HEK293 (cell line): ENCODE data around the gene UPK3A.
"Not testable (repeated sequence)": the region's sequence is repeated elsewhere in the genome, so short reads cannot be mapped to it uniquely, and the experiment has no call there.

Source experiments
- CTCF ChIA-PET: fragments of 350-600 bp; formaldehyde crosslinking; extraction: SDS; loops from one replicate; lab custom pipeline; 2021; ENCODE audit warnings: antibody characterized with exemption; lab: Yijun Ruan, JAX
- POLR2A ChIA-PET: fragments of 300-600 bp; formaldehyde crosslinking; extraction: SDS; loops from one replicate; lab custom pipeline; 2020; ENCODE audit warnings: antibody characterized with exemption, inconsistent platforms; lab: Yijun Ruan, JAX
- H3K27ac ChIP-seq: fragments of 200-500 bp; sonication (Bioruptor generic); 2 replicates; pipeline ENCODE4 v1.5.1; 2014; ENCODE audit warnings: low read depth, low read length, control low read depth, inconsistent platforms; ENCODE audit errors: extremely low read depth
- H3K36me3 ChIP-seq, 2 experiments: fragments of 200-500 bp in 1 of 2; sonication (Bioruptor generic) in 1 of 2; 1 replicate in 1 of 2; 2 replicates in 1 of 2; pipeline ENCODE4 v1.5.1; 2014 to 2017; ENCODE audit warnings: inconsistent platforms in 2 of 2, low read length in 2 of 2; ENCODE audit not compliant: control insufficient read depth in 2 of 2, insufficient read depth in 1 of 2
- H3K4me1 ChIP-seq: fragments of 200-500 bp; sonication (Bioruptor generic); 2 replicates; pipeline ENCODE4 v1.5.1; 2014; ENCODE audit warnings: mild to moderate bottlenecking, low read length, inconsistent platforms; ENCODE audit not compliant: control insufficient read depth, insufficient read depth
- H3K4me3 ChIP-seq: 2 replicates; pipeline ENCODE4 v1.5.1; 2011; ENCODE audit warnings: low read depth, mild to moderate bottlenecking, control low read depth, low read length, moderate library complexity
- H3K9me3 ChIP-seq: fragments of 200-500 bp; sonication (Bioruptor generic); 2 replicates; pipeline ENCODE4 v1.5.1; 2014; ENCODE audit warnings: low read depth, low read length, inconsistent platforms; ENCODE audit not compliant: control insufficient read depth, insufficient read depth
- HOXA7 ChIP-seq: sonication (generic); formaldehyde crosslinking; IDR thresholded peaks from 2 replicates; pipeline ENCODE4 v1.8.1; 2022; ENCODE audit warnings: missing genetic modification reagents, borderline replicate concordance
- ZBTB7A ChIP-seq: fragments of 450-650 bp; formaldehyde crosslinking; IDR thresholded peaks from 2 replicates; pipeline ENCODE4 v1.5.1; 2016; ENCODE audit warnings: low read depth, missing biosample characterization, missing genetic modification characterization
- ZFHX2 ChIP-seq: fragments of 450-650 bp; formaldehyde crosslinking; conservative IDR thresholded peaks from 2 replicates; pipeline ENCODE4 v1.5.1; 2016; ENCODE audit warnings: missing biosample characterization, missing genetic modification characterization
- ZNF19 ChIP-seq: fragments of 450-650 bp; formaldehyde crosslinking; IDR thresholded peaks from 2 replicates; pipeline ENCODE4; 2016; ENCODE audit warnings: missing biosample characterization, missing genetic modification characterization, low read depth
- ZNF239 ChIP-seq: fragments of 450-650 bp; formaldehyde crosslinking; IDR thresholded peaks from 2 replicates; pipeline ENCODE4 v1.5.1; 2016; ENCODE audit warnings: missing biosample characterization, missing genetic modification characterization
- ZNF423 ChIP-seq: fragments of 450-650 bp; formaldehyde crosslinking; IDR thresholded peaks from 2 replicates; pipeline ENCODE4 v1.5.1; 2016; ENCODE audit warnings: missing biosample characterization, missing genetic modification characterization
- ZNF571 ChIP-seq: fragments of 450-650 bp; formaldehyde crosslinking; IDR thresholded peaks from 2 replicates; pipeline ENCODE4 v1.5.0; 2017; ENCODE audit warnings: missing biosample characterization, missing genetic modification characterization
- ZNF600 ChIP-seq: fragments of 450-650 bp; formaldehyde crosslinking; IDR thresholded peaks from 2 replicates; pipeline ENCODE4 v1.5.1; 2016; ENCODE audit warnings: missing biosample characterization, missing genetic modification characterization
- ZNF621 ChIP-seq: fragments of 450-650 bp; formaldehyde crosslinking; IDR thresholded peaks from 2 replicates; pipeline ENCODE4 v1.5.1; 2017; ENCODE audit warnings: missing biosample characterization, missing genetic modification characterization
- ZNF658 ChIP-seq: fragments of 450-650 bp; formaldehyde crosslinking; IDR thresholded peaks from 2 replicates; pipeline ENCODE4; 2016; ENCODE audit warnings: missing biosample characterization, missing genetic modification characterization
- ZNF777 ChIP-seq: fragments of 450-650 bp; formaldehyde crosslinking; IDR thresholded peaks from 2 replicates; pipeline ENCODE4 v1.5.1; 2017; ENCODE audit warnings: missing biosample characterization, missing genetic modification characterization, borderline replicate concordance
- ZNF791 ChIP-seq: fragments of 450-650 bp; formaldehyde crosslinking; IDR thresholded peaks from 2 replicates; pipeline ENCODE4 v1.5.1; 2016; ENCODE audit warnings: missing biosample characterization, missing genetic modification characterization
- TF ChIP-seq, protein P1 (sequence below): fragments of 450-650 bp; formaldehyde crosslinking; IDR thresholded peaks from 2 replicates; pipeline ENCODE4 v1.5.1; 2017; ENCODE audit warnings: missing biosample characterization, missing genetic modification characterization
- TF ChIP-seq, protein P2 (sequence below): fragments of 450-650 bp; formaldehyde crosslinking; IDR thresholded peaks from 2 replicates; pipeline ENCODE4 v1.5.1; 2017; ENCODE audit warnings: missing biosample characterization, missing genetic modification characterization
- TF ChIP-seq, protein P3 (sequence below): fragments of 450-650 bp; formaldehyde crosslinking; optimal IDR thresholded peaks from 2 replicates; pipeline ENCODE3; 2016; ENCODE audit warnings: missing biosample characterization, mild to moderate bottlenecking, missing genetic modification characterization
- TF ChIP-seq, protein P4 (sequence below): IDR thresholded peaks from 2 replicates; pipeline ENCODE4 v1.6.1; 2011; ENCODE audit warnings: mild to moderate bottlenecking, low read depth, low read length, borderline replicate concordance
- TF ChIP-seq, protein P5 (sequence below): fragments of 450-650 bp; formaldehyde crosslinking; IDR thresholded peaks from 2 replicates; pipeline ENCODE4 v1.5.1; 2016; ENCODE audit warnings: missing biosample characterization, missing genetic modification characterization
- TF ChIP-seq, protein P6 (sequence below): fragments of 450-650 bp; formaldehyde crosslinking; IDR thresholded peaks from 2 replicates; pipeline ENCODE4 v1.5.1; 2016; ENCODE audit warnings: missing biosample characterization, missing genetic modification characterization

Gene UPK3A

DNA sequence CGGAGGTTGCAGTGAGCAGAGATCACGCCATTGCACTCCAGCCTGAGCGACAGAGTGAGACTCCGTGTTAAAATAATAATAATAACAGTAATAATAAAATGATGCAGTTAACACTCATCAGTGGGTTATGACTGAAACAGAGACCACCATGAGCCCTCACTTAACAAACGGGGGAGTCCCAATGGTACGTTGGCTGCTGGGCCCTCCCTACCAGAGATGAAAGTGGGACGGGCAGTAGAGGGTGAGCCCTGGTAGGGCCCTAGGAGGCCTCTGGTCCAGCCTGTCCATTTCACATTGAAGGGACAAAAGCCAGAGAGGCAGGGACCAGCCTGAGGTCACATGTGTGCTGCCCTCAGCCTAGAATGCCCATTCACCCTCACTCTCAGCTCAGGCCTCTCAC, 30.4 kb upstream of the UPK3A start (continued):
- TF ChIP-seq, protein P1, sequence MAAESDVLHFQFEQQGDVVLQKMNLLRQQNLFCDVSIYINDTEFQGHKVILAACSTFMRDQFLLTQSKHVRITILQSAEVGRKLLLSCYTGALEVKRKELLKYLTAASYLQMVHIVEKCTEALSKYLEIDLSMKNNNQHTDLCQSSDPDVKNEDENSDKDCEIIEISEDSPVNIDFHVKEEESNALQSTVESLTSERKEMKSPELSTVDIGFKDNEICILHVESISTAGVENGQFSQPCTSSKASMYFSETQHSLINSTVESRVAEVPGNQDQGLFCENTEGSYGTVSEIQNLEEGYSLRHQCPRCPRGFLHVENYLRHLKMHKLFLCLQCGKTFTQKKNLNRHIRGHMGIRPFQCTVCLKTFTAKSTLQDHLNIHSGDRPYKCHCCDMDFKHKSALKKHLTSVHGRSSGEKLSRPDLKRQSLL = no peak
- no peak for TF ChIP-seq ZNF658 (tag by site-specific recombination)

DNA sequence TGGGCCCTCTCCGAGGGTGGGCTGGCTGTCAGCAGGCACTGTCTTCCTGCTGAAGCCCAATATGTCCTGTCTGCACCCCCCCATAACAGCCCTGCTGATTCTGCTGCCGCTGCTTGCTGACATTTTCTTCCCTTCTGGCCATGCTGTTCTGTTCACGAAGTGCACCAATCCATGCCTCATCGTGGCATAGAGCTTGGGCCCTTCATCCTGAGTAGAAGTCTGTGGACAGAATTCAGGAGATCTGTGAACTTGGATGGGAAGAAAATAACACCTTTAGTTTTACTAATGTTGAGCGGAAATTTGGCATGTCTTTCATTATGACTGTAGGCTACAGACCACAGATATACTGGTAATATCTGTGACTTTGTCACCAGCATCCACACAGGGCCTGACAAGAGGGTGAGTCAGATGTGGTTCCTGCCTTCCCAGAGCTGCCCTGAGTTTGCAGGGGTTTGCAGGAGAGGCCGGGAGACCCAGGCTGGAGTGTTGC, 29.9 kb upstream of the UPK3A start:
- no peak overlapping the region for H3K4me3 ChIP-seq
- no peaks in the 10 kb centered on the region for H3K4me1 ChIP-seq
- ChIA-PET POLR2A (no interaction called here), CTCF (no interaction called here)
- no peak overlapping the region for H3K27ac ChIP-seq
- no peaks in the 10 kb centered on the region for H3K36me3 ChIP-seq
- TF ChIP-seq HOXA7 (CRISPR knock-in tag) (no peak), ZBTB7A (tag by site-specific recombination) (no peak), ZNF600 (tag by site-specific recombination) (no peak), ZNF791 (tag by site-specific recombination) (no peak), ZNF19 (tag by site-specific recombination) (no peak), ZNF423 (tag by site-specific recombination) (no peak), ZNF239 (tag by site-specific recombination) (no peak), ZNF571 (tag by site-specific recombination) (no peak), ZNF777 (tag by site-specific recombination) (no peak)
- TF ChIP-seq, protein P2, sequence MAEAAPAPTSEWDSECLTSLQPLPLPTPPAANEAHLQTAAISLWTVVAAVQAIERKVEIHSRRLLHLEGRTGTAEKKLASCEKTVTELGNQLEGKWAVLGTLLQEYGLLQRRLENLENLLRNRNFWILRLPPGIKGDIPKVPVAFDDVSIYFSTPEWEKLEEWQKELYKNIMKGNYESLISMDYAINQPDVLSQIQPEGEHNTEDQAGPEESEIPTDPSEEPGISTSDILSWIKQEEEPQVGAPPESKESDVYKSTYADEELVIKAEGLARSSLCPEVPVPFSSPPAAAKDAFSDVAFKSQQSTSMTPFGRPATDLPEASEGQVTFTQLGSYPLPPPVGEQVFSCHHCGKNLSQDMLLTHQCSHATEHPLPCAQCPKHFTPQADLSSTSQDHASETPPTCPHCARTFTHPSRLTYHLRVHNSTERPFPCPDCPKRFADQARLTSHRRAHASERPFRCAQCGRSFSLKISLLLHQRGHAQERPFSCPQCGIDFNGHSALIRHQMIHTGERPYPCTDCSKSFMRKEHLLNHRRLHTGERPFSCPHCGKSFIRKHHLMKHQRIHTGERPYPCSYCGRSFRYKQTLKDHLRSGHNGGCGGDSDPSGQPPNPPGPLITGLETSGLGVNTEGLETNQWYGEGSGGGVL (tag by site-specific recombination) = no peak
- H3K9me3 ChIP-seq = no peaks in the 10 kb centered on the region

DNA sequence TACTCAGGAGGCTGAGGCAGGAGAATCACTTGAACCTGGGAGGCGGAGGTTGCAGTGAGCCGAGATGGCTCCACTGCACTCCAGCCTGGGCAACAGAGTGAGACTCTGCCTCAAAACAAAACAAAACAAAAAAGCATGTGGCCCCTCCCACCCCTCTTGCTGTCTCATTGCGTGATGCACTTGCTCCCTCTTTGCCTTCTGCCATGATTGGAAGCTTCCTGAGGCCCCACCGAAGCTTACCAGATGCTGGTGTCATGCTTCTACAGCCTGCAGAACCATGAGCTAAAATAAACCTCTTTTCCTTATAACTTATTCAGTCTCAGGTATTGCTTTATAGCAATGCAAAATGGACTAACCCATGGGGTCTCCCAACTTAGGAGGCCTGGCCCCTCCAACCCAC, 26.8 kb upstream of the UPK3A start:
- POLR2A ChIA-PET, H3K27ac ChIP-seq, H3K9me3 ChIP-seq, H3K36me3 ChIP-seq, H3K4me3 ChIP-seq, H3K4me1 ChIP-seq: not testable (repeated sequence)
- CTCF ChIA-PET = interaction anchor here (1.0 kb wide), 1 partner anchor 10 kb away, joined by 4 read pairs; no protein-coding TSS in a partner anchor

DNA sequence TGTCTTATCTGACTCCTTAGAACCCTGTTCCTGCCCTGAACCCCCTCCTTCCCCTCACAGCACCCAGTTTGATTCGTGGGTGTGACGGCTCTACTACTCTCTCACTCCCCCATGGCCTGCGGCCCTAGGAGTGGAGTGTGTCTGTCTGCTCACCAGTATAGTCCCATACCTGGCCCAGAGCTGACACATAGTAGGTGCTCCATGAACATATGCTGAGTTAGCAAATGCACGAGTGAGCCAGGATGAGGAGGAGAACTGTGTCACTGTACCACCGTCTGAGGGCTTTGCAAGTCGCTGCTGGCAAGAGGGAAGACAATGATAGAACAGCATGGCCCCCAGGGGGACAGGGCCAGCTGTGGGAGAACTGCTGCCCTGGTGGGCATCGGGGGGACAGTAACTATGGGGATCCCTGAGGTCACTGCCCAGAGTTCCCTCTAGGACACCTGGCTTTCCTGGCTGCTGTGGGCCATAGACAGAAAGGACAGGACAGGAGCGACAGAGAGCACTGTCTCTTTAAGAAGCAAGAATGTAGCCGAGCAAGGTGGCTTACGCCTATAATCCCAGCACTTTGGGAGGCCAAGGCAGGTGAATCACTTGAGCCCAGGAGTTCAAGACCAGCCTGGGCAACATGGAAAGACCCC, 24.9 kb upstream of the UPK3A start:
- H3K36me3 ChIP-seq = no peaks in the 10 kb centered on the region
- CTCF ChIA-PET = no interaction called here
- H3K27ac ChIP-seq = no peak overlapping the region
- POLR2A ChIA-PET = no interaction called here
- no peak overlapping the region for H3K4me3 ChIP-seq
- peaks cover 3% of the 10 kb centered on the region; the same call in 1 of the 2 replicates for H3K4me1 ChIP-seq
- no peaks in the 10 kb centered on the region for H3K9me3 ChIP-seq
- TF ChIP-seq, protein P3, sequence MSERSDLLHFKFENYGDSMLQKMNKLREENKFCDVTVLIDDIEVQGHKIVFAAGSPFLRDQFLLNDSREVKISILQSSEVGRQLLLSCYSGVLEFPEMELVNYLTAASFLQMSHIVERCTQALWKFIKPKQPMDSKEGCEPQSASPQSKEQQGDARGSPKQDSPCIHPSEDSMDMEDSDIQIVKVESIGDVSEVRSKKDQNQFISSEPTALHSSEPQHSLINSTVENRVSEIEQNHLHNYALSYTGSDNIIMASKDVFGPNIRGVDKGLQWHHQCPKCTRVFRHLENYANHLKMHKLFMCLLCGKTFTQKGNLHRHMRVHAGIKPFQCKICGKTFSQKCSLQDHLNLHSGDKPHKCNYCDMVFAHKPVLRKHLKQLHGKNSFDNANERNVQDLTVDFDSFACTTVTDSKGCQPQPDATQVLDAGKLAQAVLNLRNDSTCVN (tag by site-specific recombination) = no peak
- TF ChIP-seq, protein P4, sequence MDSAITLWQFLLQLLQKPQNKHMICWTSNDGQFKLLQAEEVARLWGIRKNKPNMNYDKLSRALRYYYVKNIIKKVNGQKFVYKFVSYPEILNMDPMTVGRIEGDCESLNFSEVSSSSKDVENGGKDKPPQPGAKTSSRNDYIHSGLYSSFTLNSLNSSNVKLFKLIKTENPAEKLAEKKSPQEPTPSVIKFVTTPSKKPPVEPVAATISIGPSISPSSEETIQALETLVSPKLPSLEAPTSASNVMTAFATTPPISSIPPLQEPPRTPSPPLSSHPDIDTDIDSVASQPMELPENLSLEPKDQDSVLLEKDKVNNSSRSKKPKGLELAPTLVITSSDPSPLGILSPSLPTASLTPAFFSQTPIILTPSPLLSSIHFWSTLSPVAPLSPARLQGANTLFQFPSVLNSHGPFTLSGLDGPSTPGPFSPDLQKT = no peak
- TF ChIP-seq, protein P5, sequence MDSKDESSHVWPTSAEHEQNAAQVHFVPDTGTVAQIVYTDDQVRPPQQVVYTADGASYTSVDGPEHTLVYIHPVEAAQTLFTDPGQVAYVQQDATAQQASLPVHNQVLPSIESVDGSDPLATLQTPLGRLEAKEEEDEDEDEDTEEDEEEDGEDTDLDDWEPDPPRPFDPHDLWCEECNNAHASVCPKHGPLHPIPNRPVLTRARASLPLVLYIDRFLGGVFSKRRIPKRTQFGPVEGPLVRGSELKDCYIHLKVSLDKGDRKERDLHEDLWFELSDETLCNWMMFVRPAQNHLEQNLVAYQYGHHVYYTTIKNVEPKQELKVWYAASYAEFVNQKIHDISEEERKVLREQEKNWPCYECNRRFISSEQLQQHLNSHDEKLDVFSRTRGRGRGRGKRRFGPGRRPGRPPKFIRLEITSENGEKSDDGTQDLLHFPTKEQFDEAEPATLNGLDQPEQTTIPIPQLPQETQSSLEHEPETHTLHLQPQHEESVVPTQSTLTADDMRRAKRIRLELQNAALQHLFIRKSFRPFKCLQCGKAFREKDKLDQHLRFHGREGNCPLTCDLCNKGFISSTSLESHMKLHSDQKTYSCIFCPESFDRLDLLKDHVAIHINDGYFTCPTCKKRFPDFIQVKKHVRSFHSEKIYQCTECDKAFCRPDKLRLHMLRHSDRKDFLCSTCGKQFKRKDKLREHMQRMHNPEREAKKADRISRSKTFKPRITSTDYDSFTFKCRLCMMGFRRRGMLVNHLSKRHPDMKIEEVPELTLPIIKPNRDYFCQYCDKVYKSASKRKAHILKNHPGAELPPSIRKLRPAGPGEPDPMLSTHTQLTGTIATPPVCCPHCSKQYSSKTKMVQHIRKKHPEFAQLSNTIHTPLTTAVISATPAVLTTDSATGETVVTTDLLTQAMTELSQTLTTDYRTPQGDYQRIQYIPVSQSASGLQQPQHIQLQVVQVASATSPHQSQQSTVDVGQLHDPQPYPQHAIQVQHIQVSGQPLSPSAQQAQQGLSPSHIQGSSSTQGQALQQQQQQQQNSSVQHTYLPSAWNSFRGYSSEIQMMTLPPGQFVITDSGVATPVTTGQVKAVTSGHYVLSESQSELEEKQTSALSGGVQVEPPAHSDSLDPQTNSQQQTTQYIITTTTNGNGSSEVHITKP (tag by site-specific recombination) = no peak
- TF ChIP-seq, protein P6, sequence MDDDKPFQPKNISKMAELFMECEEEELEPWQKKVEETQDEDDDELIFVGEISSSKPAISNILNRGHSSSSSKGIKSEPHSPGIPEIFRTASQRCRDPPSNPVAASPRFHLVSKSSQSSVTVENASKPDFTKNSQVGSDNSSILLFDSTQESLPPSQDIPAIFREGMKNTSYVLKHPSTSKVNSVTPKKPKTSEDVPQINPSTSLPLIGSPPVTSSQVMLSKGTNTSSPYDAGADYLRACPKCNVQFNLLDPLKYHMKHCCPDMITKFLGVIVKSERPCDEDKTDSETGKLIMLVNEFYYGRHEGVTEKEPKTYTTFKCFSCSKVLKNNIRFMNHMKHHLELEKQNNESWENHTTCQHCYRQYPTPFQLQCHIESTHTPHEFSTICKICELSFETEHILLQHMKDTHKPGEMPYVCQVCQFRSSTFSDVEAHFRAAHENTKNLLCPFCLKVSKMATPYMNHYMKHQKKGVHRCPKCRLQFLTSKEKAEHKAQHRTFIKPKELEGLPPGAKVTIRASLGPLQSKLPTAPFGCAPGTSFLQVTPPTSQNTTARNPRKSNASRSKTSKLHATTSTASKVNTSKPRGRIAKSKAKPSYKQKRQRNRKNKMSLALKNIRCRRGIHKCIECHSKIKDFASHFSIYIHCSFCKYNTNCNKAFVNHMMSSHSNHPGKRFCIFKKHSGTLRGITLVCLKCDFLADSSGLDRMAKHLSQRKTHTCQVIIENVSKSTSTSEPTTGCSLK (tag by site-specific recombination) = no peak
- no peak for TF ChIP-seq ZFHX2
- TF ChIP-seq ZNF621 (tag by site-specific recombination) = no peak
- TF ChIP-seq ZNF19 (tag by site-specific recombination) = no peak
